ENCODE measurements around the gene GC. TPM values are rescaled to one million over a fixed set of nuclear protein-coding genes. Genes with fewer than 3 reads are reported as not detected.

Gene GC
- total RNA-seq, 1 experiment from 2014 or later: 1.8 TPM

GRCh38 chr4:71768123-71768522 is 15.8 kb downstream of the GC start:
- Histone ChIP-seq H3K9me2 (ENCODE audit: insufficient read depth) (no peaks in the 10 kb centered on the region), H3K79me2 (ENCODE audit: insufficient read depth, low read length) (no peaks in the 10 kb centered on the region), H3K27ac (ENCODE audit: low read depth, low read length) (no peak overlapping the region), H4K20me1 (ENCODE audit: insufficient read depth) (no peaks in the 10 kb centered on the region), H3K9me3 (ENCODE audit: control insufficient read depth in 1 of 2, insufficient read depth in 1 of 2, low read depth in 1 of 2, low read length in 2 of 2) (no peaks in the 10 kb centered on the region), H3K4me3 (replicated peaks in 1 of 2; ENCODE audit: low read depth in 1 of 2, low read length in 2 of 2) (no peak overlapping the region), H3K4me2 (ENCODE audit: low read length) (no peak overlapping the region), H3K36me3 (ENCODE audit: control insufficient read depth in 1 of 2, insufficient read depth in 2 of 2, low read length in 2 of 2) (no peaks in the 10 kb centered on the region), H3K9ac (ENCODE audit: low read length) (no peak overlapping the region), H3K27me3 (ENCODE audit: insufficient read depth, low read length) (no peaks in the 10 kb centered on the region), H3K4me1 (ENCODE audit: control insufficient read depth in 1 of 2, insufficient read depth in 2 of 2, low read length in 2 of 2) (no peaks in the 10 kb centered on the region), H2AFZ (ENCODE audit: low read depth, low read length, poor library complexity, severe bottlenecking) (no peak overlapping the region)
- ChIA-PET POLR2A (no interaction called here), RAD21 (ENCODE audit: low non-redundant PET in 1 of 2, low total read pairs in 2 of 2, uncharacterized antibody in 2 of 2, unreplicated experiment in 2 of 2) (no interaction called here), CTCF (no interaction called here)
- TF ChIP-seq CEBPB (IDR thresholded peaks at IDR 0.05; ENCODE audit: low read depth): no peak
- TF ChIP-seq REST (IDR thresholded peaks at IDR 0.05; ENCODE audit: low read depth): no peak
- TF ChIP-seq EZH2phosphoT487 (IDR thresholded peaks at IDR 0.05; ENCODE audit: borderline replicate concordance): no peak
- no peak for TF ChIP-seq SIN3A (IDR thresholded peaks at IDR 0.05; ENCODE audit: low read depth)
- no peak for TF ChIP-seq POLR2AphosphoS5 (IDR thresholded peaks at IDR 0.05; ENCODE audit: low read depth, low read length)
- TF ChIP-seq TCF7L2 (IDR thresholded peaks at IDR 0.05; ENCODE audit: borderline replicate concordance, extremely low read depth, insufficient read depth, insufficient read length): no peak
- no peak for TF ChIP-seq POLR2A (IDR thresholded peaks at IDR 0.05; ENCODE audit: borderline replicate concordance, extremely low read depth, insufficient read depth, insufficient read length)
- no peak for TF ChIP-seq ZNF274 (IDR thresholded peaks at IDR 0.05; ENCODE audit: low read depth, low read length)
- no peak for TF ChIP-seq JUND (IDR thresholded peaks at IDR 0.05)
- no TSS peak for BruUV-seq (replicated peaks)
- ATAC-seq (no peak), DNase-seq (ENCODE audit: low read depth, low spot score) (no peak)
- intact Hi-C loops (cut with micrococcal nuclease): no loop called here
